ENCODE data around the gene GRID2.

Gene GRID2

GRCh38 chr4:92535599-92535998 lies 231.8 kb downstream of the GRID2 start:
- no peak for DNase-seq

- no peak for DNase-seq
These were observed 247.8 kb downstream of the GRID2 start for GRCh38 chr4:92551616-92552015.

- no peak for DNase-seq
These were observed 262.5 kb downstream of the GRID2 start for GRCh38 chr4:92566269-92566668.

- no peak for DNase-seq
These were observed 277.1 kb downstream of the GRID2 start for GRCh38 chr4:92580816-92581215.

GRCh38 chr4:92599044-92599443 lies 295.3 kb downstream of the GRID2 start:
- DNase-seq, result no peak

DNA sequence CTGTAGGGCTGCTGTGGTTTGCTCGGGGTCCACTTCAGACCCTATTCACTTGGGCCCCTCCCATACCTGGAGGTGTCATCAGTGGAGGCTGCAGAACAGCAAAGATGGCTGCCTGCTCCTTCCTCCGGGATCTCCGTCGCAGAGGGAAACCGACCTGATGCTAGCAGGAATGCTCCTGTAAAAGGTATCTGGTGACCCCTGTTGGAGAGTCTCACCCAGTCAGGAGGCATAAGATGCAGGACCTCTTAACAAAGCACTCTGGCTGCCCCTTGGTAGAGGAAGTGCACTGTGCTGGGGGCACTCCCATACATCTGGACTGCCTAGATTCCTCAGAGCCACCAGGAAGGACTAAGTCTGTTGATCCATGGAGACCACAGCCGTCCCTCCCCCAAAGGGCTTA lies 296.9 kb downstream of the GRID2 start:
- DNase-seq, result no peak

- DNase-seq, result no peak
These were observed 302.5 kb downstream of the GRID2 start for GRCh38 chr4:92606227-92606626.

DNA sequence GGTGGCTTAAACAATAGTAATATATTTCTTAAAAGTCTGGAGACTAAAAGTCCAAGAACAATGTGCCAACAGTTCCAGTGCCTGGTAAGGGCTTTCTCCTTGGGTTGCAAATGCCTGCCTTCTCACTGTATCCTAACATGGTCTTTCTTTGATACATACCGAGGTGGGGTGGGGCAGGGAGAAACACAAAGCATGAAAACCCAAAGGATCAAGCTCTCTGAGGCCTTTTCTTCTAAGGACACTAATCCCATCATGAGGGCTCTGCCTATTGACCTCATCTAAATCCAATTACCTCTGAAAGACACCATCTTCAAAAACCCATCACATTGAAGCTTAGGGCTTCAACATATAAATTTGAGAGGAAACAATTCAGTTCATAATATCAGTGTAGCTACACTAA lies 311.3 kb downstream of the GRID2 start:
- no peak for DNase-seq

DNA sequence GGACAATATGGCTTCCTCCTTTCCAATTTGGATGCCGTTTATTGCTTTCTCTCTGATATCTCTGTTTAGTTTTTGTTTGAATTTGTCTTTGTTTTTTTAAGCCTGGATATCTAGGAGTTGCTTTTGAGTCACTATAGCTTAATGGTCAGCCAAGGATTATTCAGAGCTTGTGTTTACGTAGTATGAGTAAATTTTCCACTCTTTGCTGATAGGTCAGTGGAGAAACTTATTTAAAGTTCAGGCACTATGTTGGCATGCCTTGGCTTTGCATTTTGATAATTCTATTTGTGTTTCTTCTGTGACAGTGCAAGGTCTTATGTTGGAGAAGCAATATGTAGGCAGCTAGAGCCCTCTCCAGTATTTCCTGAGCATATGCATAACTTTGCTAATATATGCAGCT lies 315.2 kb downstream of the GRID2 start:
- DNase-seq, result no peak

GRCh38 chr4:92629302-92629701 lies 325.5 kb downstream of the GRID2 start:
- DNase-seq, result no peak

DNA sequence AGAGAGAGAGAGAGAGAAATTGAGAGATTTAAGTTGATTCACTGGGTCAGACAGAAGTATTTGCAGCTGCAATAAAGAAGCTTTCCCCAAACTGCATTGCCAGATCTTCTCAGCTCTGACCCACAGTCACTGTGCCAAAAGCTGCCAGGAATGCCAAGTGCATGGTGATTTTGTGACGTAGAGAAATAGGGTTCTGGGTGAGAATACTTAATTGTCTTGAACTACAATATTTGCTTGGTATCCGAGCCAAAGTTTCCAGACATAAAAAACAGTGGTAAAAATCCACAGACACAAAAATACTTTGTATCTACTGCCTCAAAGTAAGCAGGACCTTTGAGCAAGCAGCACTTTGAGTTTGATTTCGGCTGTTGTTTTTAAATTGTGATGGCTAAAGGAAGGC lies 331.1 kb downstream of the GRID2 start:
- DNase-seq, result no peak

DNA sequence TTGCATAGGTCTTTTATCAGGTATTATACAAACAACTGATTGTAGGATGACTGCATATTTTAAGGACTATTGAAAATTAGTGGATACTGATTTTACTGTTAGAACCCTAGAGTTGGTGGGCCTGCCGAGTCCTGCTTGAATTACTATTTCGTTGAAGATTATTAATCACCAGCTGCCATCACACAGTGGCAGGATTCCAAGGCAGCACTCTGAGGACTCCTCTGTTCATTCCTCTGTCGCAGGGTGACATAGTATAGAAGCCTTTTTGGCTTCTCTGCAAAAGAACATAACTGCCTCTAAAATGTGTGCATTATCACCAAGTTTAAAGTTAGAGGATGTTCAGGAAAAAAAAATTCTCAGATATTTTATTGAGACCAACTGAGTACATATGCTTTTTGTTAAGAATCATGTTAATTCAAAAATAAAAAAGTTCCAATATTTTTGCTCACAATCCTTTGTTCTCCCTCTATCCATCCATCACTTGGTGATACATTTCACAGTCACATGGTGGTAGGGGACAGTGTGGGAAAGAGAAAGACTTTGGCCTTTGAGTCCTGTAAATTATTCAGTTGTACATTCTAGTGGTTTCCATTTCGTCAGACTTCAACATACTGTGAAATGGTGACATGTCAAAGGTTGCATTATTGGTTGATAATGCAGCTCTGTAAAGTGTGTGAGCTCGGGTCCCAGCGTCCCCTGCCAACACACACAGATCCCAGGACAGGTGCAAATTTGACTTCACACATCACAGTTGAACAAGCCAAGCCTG lies 332.5 kb downstream of the GRID2 start:
- DNase-seq, result no peak

DNA sequence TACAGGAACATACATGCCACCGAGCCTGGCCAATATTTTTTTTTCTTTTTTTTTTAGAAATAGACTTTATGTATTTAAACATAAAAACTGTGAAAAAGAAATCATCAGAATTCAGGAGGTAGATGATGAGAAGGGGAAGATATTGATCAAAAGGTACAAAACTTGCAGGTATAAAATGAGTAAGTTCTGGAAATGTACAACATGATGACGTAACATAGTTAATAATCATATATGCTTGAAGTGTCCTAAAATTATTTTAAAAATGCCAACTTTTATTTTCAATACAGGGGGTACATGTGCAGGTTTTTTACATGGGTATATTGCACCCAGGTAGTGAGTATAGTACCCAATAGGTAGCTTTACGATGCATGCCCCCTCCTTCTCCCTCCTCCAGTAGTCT lies 337.6 kb downstream of the GRID2 start:
- DNase-seq, result no peak

- no peak for DNase-seq
These were observed 343.1 kb downstream of the GRID2 start for GRCh38 chr4:92646826-92647225.

GRCh38 chr4:92651536-92651935 lies 347.8 kb downstream of the GRID2 start:
- no peak for DNase-seq

DNA sequence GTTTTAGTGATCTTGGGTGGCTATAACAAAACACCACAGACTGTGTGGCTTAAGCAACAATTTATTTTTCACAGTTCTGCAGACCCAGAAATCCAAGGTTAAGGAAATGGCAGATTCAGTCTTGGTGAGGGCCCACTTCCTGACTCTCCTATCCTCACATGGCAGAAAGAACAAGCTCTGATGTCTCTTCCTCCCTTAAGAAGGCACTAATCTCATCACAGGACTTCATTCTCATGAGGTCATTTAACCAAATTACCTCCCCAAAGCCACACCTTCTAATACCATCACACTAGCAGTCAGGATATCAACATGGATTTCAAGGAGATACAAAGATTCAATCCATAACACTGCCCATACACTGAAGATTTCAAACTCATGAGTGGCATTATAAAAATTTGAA lies 350.3 kb downstream of the GRID2 start:
- DNase-seq, result no peak

- DNase-seq, result no peak
These were observed 353.9 kb downstream of the GRID2 start for GRCh38 chr4:92657695-92658094.

DNA sequence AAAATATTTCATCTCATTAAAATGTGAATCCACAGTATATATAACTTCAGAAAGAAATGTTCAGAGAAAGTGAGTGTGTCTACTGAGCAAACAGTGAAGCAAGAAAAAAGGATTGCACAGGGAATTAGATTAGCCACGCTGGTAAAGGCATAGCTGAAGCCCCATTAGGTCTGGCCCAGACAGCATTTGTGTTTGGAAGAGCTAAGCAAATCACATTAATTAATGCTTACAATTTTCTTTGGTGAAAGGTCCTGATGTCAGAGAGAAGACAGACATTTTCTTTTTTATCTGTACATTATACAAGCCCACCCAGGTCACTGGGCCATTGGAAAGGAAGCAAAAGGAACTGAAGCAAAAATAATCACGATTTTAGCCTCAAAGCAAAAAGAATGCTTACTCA lies 354.6 kb downstream of the GRID2 start:
- no peak for DNase-seq

- DNase-seq, result no peak
These were observed 374.0 kb downstream of the GRID2 start for GRCh38 chr4:92677805-92678204.

GRCh38 chr4:92678292-92678691 lies 374.5 kb downstream of the GRID2 start:
- DNase-seq, result no peak

DNA sequence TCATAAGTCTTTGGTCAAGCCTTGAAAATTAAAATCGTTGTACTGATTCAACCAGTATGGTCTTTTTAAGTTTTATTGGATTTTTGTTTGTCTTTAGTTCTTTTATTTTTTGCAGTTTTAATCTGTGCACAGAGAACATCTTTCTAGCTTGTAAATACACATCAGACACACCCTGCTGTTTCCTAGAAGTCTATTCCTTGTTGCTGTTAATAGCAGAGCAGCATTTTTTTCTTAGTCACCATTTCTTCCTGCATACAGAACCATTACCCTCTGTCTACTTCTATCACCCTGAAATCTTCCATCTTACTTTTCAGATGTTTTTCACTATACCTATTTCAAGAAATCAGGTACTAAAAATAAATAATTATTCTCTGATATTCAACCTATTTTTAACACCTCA lies 375.4 kb downstream of the GRID2 start:
- no peak for DNase-seq

DNA sequence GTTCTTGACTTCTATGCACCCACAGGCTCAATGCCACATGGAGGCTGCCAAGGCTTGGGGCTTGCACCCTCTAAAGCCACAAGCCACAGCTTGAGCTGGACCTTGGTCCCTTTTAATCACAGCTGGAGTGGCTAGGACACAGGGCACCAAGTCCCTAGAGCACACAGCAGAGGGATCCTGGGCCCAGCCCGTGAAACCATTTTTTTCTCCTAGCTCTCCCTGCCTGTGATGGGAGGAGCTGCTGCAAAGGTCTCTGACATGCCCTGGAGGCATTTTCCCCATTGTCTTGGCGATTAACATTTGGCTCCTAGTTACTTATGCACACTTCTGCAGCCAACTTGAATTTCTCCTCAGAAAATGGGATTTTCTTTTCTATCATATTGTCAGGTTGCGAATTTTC lies 410.9 kb downstream of the GRID2 start:
- no peak for DNase-seq

DNA sequence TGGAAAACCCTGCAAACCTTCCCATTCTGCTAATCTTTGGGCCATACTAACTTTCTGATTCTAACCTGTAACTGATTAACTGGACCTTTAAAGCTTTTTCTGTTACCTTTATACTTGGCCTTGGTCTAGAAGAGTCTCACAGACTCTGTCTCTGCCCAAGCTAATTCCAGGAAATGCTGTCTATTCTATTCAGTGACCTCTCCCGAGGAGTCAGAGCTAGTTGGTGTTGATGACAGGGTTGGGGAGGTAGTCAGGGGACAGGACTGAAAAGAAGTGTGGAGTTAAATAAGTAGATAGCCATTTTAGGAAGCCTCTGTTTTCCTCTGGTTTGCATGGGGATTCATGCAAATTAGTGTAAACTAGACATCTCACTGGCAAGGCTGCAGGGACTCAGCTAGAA lies 429.5 kb downstream of the GRID2 start:
- no peak for DNase-seq

DNA sequence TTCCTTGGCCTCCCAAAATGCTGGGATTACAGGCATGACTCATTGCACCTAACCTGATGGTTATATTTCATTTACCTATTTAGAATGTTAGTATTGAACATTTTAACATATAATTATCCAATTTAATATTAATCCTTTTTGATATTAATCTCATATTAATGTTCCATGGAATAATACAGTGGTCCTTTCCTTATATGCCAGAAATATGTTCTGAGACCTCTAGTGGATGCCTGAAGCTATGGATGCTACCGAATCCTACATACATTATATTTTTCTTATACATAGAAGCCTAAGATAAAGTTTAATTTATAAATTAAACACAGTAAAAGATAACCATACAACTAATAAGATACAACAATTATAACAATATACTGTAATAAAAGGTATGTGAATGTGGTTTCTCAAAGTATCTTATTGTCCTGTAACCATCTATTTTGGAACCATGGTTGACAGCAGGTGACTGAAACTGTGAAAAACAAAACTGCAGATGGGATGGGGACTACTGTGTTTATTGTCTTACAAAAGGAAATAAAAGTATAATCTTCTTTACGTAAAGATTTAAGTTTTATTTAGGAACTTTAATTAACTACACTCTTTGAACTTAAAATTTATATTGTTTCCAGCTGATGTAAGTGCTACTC lies 431.4 kb downstream of the GRID2 start:
- no peak for DNase-seq

DNA sequence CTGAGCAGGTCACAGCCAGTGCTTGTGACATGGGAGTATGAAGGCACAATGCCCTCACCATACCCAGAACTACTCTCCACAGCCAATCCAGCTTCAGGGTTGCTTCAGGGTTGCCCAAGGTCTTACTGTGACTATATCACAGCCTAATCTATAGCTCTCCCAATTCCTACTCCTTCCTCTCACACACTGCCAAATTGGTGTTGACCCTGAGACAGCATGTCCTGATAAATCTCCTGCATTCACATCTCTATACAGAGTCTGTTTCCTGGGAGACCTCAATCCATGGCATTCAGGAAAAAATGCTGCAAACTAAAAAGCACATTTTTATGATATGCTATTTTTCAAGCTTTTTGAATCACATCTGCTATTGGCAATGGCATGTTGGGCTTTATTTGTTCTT lies 456.7 kb downstream of the GRID2 start:
- no peak for DNase-seq

All from activated CD4-positive, alpha-beta T cell treated with anti-CD3 and anti-CD28 coated beads for 1 hour (primary cell).